IPS-11a (cell line): ENCODE results near the gene NUP210.
"Not testable (repeated sequence)": the region's sequence is repeated elsewhere in the genome, so short reads cannot be mapped to it uniquely, and the experiment has no call there.

Experiments
- H3K4me3 ChIP-seq: one replicate; pipeline ENCODE4 v1.5.1; 2013; ENCODE audit warnings: low read depth, low read length, control low read depth

Gene NUP210

DNA sequence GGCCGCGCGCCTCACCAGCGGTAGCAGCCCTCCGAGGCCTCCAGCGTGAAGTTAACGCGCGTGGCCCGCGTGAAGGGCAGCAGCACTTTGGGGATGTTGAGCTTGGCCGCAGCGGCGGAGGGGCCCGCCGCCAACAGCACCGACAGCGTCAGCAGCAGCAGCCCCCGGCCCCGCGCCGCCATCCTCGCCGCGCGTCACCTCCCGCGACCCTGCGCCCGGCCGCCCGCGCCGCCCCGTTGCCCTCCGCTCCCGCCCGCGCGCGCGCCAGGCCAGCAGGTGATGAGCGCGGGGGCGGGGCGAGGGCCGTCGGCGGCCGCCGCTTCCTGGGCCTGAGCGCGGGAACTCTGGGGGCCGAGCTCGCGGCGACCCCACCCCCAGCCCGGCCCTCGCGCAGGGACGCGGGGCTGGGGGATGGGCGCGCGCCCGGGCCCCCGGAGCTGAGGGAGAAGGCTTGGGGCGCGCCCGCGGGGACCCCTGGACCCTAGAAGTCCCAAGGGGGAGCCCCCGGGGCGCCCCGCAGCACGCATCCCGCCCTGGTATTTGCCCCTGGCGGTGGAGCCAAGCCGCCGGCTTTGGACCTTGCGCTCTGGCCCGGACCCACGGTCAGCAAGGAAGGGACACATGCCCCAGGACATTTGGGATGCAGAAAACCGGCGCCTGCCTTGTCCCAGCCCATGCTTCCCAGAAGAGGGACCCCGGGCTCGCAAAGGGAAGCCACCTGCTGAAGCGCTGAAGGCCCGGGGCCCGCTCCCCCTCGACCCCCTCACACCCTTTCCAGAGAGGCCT is at the start of gene NUP210:
Gene NUP210 (minus strand): TSS at position 278 of the 786 bp plus-strand sequence. CDS start 96 bp downstream, at position 182.
- H3K4me3 ChIP-seq, result peak within 1 kb of the TSS; percentile 69

DNA sequence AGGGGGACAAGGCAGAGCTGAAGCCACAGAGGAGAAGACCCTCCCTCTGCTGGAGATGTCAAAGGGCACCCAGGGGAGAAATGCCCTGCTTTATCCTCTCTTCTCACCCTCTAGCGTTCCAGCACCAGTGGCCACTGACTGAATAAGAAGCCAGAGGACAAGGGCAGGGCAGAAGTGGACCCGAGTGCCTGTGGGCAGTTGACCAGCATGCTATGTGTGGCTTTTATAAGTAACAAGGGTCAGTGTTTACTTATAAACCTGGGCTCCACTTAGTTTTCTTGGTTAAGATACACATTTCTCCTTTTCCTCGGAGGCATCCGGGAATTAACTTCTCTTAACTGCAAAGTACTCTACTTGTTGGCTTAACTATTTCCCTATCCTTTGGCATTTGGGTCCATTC is 46.7 kb upstream of the NUP210 start:
- H3K4me3 ChIP-seq, result no peak overlapping the region

DNA sequence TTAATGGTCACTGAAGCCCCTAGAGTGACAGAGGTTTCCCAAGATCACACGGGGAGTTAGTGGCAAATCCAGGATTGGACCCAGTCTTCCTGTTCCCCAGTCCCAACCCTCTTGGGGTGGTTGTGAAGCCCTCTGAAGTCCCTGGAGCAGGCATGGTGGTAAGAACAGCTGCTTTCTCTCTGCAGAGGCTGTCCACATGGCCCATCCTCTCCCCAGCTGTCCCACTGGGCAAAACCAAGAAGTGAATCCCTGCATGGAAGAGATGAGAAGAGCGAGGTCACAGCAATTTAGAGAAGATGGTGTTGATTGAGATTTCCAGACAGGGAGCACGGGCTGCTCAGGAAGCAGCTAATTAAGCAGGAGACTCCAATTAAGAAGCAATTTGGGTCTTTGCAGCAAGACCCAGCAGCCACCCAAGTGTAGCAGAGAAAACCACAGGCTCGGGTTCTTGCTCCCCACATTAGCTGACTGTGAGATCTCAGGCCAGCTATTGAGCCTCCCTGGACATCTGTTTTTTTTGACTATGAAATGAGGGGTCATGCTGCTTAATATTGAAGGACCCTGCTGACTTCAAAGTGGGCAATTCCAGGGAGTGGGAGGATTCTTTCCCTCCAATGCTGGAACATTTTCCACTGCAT is 45.2 kb upstream of the NUP210 start:
- H3K4me3 ChIP-seq, result no peak overlapping the region

DNA sequence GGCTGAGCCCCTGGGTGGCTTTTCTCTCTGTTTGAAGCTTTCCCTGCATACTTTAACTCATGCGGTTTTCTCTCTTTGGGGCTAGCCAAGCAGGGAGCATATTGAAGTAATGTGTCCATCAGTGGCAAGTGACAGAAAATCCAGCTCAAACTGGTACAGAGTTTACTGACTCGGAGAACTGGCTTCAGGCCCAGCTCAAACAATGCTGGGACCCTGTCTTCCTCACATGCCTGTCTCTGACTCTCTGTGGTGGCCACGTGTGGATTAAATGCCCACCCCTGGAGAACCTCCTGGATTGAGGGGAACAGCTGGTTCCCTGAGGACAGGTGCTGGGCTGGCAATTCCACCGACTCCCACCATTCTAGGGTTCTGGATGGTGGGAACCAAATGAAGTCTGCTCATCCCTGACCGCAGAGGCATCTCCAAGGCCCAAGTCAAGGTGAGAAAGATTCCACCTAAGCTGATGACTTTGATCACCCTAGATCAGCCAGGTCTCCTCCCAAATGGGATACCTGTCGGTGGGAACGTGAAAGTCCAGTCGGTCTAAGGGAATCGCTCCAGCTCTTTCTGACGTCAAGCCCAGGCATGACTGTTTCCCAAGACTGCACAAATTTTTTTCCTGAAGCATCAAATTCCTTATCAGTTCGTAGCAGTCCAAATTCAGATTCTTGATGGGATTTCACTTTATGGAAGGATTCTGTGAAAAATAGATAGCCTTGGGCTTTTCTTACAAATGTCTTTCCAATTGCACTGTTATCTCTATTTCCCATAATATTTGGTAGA is 43.7 kb upstream of the NUP210 start:
- H3K4me3 ChIP-seq, result no peak overlapping the region

DNA sequence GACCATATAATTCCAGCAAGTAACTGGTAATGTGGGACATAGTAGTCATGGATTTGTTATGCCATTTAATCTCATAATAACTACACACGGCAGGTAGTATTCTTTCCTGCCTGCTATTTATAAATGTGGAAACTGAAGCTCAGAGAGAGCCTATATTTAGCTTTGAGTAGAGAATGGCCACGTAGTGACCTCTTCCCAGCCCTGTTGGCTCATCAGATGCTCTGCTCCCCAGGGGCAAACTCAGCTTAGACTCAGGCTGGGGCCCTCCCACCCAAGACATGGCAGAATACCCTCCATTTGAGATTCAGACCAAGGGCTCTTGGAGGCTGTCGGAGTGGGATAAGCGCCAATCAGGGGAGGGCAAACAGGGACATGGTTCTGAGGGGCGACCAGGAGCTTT is 42.7 kb upstream of the NUP210 start:
- no peak overlapping the region for H3K4me3 ChIP-seq

DNA sequence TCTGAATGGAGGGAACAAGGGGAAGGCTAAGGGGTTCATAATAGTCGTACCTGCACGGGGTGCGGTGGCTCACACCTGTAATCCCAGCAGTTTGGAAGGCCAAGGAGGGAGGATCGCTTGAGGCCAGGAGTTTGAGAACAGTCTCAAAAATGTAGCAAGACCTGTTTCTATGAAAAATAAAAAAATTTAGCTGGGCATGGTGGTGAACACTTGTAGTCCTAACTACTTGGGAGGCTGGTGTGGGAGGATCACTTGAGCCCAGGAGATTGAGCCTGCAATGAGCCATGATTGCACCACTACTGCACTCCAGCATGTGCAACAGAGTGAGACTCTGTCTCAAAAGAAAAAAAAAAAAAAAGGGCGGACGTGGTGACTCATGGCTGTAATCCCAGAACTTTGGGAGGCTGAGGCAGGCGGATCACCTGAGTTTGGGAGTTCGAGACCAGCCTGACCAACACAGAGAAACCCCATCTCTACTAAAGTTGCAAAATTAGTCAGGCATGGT is 42.1 kb upstream of the NUP210 start:
- H3K4me3 ChIP-seq, result no peak overlapping the region

DNA sequence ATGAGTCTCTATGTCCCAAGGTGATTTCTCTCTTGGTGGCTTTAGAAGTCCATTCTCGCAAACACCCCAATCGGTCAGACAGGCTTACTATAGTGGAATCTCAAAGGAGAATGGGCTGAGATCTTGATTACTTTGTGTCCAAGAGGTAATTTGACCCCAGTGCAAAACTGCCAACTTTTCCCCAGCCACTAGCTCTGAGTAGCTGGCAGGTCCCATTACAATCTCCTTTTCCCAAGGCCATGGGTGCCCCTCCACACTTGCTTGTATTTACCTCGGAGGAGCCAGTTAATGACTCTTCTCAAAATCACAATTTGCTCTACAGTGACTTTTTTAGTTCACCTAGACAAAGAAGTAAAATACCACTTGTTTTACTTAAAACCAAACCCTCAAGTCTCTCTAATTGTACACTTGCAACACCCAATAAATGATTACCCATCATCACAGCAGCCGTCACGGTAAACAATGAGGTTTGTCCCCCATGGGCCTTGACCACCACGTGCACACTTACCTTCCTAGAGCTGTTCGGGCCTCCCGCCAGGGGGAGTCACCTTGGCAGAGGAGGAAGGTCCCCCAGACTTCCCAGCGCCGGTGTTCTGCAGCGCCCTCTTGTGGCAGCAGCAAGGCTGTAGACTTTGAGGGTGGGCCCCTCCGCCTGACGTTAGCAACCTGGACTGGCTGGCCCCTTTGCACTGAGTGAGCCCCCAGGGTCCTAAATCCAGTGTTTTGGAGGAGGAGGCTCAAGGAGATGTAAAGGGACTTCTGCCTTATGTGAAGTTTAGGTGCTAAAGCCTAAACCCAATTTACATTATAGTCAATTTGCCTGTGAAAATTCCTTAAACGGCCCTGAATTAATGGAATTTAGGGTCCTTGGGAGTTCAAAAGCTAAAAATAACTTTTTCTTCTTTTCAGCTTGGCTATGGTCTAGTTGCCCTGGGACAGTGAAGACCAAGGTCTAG is 41.3 kb upstream of the NUP210 start:
- no peak overlapping the region for H3K4me3 ChIP-seq

DNA sequence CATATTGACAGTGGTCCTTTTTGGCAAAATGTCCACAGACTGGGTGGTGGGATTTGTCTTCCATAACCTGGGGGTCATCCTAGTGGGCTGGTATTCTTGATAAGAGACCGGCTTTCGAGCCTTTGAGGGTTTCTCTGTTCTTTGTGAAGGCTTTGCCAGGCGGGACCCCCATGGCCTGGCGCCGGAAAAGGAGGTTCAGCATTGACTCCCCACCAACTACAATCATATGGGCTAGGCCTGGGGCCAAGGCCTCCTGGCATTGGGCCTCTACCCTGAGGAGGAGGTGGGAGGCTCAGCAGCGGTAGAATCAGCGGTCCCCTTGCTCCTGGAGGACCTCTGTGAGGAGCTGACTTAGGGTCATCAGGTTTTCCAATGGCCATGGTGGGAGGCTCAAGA is 40.2 kb upstream of the NUP210 start:
- no peak overlapping the region for H3K4me3 ChIP-seq

DNA sequence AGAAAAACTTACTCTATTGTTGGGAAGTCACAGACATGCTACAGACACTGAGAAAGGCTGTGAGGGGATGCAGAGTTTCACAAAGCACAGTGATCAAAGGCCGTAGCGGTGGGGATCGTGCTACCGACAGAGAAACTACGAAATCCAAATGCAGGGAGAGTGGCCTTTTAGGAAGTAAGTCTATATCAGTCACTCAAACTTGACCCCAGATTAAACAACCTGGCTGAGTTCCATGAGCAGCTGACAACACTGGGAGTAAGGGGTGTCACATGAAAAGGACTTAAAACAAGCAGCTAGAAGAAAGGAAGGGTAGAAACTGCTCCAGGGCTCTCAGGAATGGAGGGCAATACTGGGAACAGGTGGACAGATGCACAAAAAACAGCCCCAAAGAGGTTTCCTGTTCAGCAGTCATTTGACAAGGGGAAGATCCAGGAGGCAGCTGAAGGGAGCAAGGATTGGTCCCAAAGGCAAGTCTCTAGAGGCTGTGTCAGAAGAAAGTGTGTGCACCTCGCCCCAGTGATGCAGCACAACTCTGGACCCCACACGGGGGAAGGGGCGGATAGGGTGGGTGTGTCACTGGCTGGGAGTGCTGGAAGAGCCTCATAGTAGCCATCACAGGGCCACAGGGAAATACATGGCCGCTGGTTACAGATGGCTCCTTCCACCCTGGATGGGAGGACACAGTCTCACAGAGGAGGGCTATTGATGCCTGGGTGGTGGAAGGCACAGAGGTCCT is 39.7 kb upstream of the NUP210 start:
- no peak overlapping the region for H3K4me3 ChIP-seq

DNA sequence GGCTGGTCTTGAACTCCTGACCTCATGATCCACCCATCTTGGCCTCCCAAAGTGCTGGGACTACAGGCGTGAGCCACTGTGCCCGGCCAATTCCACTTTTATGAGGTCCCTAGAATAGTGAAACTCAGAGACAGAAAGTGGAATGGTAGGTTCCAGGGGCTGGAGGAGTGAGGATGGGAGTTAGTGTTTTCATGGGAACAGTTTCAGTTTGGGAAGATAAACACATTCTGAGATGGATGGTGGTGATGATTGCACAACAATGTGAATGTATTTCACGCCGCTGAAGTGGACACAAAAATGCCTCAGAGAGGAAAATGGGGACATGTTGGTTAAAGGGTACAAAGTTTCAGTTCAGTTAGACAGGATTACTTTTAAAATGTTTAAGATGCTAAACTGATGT is 37.5 kb upstream of the NUP210 start:
- no peak overlapping the region for H3K4me3 ChIP-seq

DNA sequence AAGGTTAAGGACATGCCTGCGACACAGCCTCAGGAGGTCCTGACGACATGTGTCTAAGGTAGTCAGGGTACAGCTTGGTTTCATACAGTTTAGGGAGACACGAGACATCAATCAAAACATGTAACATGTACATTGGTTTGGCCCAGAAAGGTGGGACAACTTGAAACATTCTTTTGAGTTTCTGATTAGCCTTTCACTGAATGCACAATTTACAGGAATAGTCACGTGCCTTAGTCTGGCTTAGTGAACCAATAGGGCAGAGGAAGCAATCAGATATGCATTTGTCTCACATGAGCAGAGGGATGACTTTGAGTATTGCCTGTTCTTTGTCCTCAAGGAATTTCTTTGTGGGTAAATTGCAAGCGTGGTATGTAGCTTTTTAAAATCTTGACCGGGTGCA is 35.5 kb upstream of the NUP210 start:
- H3K4me3 ChIP-seq, result no peak overlapping the region

DNA sequence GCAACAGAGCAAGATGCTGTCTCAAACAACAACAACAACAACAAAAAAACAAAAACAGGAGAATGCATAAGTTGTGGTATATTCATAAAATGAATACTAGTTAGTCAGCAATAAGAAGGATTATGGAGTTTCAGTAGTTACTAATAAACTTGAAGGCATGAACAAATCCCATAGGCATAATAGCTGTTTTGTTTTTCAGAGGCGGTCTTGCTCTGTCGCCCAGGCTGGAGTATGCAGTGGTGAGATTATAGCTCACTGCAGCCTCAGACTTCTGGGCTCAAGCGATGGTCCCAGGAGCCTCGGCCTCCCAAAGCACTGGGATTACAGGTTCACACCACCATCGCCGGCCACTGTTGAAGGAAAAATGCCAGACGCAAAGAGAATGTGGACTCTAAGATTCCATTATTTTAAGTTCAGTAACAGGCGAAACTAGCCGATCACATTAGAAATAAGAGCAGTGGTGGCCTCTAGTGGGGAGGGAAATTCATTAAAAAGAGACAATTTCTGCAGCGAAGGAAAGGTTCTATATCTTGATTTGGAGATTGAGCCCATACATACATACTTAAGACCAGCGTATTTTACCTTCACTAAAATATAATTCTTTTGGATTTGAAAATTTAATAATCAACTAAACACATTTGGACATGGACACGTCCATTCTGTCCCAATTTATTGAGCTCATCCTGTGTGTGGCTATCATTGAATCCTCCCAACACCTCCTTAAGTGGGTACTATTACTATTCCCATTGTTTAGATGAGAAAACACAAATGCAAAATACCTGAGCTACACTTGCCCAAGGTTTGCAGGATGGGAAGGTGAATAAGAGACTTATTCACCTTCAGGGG is 32.6 kb upstream of the NUP210 start:
- no peak overlapping the region for H3K4me3 ChIP-seq

DNA sequence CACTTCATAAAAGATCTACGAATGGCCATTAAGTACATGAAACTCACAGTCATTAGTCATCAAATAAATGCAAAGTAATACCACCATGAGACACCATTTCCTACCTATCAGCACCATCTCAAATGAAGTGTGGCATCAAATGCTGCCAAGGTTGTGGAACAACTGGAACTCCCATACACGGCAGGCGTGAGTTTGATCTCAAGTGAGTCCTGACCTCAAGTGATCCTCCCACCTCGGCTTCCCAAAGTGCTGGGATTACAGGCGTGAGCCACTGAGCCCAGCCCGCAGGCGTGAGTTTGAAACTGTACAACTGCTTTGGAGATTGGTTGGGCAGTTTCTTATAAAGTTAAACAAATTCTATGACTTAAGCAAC is 31.2 kb upstream of the NUP210 start:
- peak overlapping the region; percentile 40 for H3K4me3 ChIP-seq

DNA sequence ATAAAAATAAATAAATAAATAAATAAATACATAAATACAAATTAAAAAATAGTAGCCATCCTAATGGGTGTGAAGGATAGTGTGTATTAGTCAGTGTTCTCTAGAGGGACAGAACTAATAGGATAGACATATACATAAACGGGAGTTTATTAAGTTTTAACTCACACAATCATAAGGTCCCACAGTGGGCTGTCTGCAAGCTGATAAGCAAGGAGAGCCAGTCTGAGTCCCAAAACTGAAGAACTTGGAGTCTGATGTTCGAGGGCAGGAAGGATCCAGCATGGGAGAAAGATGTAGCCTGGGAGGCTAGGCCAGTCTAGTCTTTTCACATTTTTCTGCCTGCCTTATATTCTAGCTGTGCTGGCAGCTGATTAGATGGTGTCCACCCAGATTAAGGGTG is 22.8 kb upstream of the NUP210 start:
- not testable (repeated sequence) for H3K4me3 ChIP-seq

DNA sequence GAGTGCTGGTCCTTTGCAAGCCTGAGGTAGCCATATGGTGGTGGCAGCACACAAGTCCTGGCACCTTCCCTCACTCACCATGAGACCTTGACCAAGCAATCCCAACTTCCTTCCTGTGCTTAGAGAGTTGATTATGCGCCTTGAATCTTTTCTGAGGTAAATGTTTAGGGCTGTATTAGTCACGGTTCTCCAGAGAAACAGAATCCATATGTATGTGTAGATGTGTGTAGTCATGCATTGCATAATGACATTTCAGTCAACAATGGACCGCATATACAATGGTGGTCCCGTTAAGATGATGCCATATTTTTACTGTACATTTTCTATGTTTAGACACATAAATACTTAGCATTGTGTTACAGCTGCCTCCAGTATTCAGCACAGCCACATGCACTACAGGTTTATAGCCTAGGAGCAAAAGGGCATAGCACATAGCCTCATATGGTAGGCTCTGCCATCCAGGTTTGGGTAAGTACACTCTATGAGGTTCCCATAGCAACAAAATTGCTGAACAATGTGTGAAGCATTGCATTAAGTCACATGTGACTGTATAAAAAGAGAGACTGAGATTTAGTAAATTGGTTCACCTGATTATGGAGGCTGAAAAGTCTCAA is 20.2 kb upstream of the NUP210 start:
- no peak overlapping the region for H3K4me3 ChIP-seq

DNA sequence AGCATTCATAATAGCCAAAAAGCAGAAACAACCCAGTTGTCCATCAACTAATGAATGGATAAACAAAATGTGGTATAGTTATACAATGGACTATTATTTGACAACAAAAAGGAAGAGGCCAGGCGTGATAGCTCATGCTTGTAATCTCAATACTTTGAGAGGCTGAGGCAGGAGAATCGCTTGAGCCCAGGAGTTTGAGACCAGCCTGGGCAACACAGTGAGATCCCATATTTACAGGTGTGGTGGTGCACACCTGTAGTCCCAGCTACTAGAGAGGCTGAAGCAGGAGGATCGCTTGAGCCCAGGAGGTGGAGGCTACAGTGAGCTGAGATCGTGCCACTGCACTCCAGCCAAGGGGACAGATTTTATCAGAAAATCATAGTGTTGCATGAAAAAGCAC is 16.1 kb upstream of the NUP210 start:
- not testable (repeated sequence) for H3K4me3 ChIP-seq

DNA sequence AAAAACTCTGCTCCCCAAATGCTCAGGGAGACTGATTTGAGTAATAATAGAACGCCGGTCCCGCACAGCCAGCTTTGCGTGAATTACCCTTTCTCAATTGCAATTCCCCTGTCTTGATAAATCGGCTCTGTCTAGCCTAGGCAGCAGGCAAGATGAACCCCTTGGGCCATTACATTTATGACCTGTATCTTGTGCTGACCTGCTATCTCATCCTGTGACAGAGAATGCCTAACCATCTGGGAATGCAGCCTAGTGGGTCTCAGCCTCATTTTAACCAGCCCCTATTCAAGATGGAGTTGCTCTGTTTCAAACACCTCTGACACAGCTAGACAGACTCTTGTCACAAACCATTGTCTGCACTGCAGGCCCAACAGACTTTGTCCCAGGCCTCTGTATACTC is 13.8 kb upstream of the NUP210 start:
- no peak overlapping the region for H3K4me3 ChIP-seq

DNA sequence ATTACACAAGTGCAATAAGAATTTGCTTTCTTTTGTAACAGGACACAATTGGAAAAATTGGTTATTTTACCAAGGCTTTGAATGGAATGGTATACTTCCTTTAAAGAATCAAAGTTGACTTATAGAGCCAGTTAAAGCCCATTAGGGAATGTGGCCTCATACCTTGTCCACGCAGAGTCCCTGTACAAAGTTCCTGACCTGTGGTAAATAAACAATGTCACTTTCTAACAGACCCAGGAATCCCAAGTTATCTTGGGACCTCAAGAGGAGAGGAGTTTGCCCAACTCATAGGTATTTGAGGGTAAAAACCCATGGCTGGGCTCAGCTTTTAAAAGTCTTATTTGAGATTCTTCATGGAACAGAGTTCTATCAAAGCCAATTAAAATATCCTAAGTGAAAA is 12.0 kb upstream of the NUP210 start:
- no peak overlapping the region for H3K4me3 ChIP-seq
